PC-3 (cell line): Measurements from ENCODE around the gene TNS3. TPM values are rescaled to one million over a fixed set of nuclear protein-coding genes. Genes with fewer than 3 reads are reported as not detected.

Experiments
- ATAC-seq: fragments of 200-7000 bp; cut with Tn5 transposase; 2 replicates; pipeline ENCODE4 v1.9.1; 2020; ENCODE audit warnings: mild to moderate bottlenecking, moderate library complexity
- BruUV-seq: library from RNA; stranded (reverse); fragments of 400-500 nt; replicated peaks from 2 replicates; lab custom pipeline; 2021; lab: Mats Ljungman, UMichigan
- CTCF ChIA-PET: fragments of 300-600 bp; sonication (Branson Sonifier 250); formaldehyde crosslinking; loops from one replicate; lab custom pipeline; 2022; ENCODE audit warnings: antibody characterized with exemption; lab: Charles Lee
- POLR2A ChIA-PET: fragments of 300-600 bp; sonication (Branson Sonifier 250); formaldehyde crosslinking; loops from one replicate; lab custom pipeline; 2022; ENCODE audit warnings: antibody characterized with exemption; ENCODE audit not compliant: unreplicated experiment; lab: Charles Lee
- DNase-seq: peaks from one replicate; pipeline ENCODE4 v3.0.0-alpha.2; 2015
- H2AFZ ChIP-seq: fragments of 300-600 bp; sonication (generic); 2 replicates; pipeline ENCODE4 v1.6.0; 2016; ENCODE audit warnings: antibody characterized with exemption, low read length
- H3F3A ChIP-seq: fragments of 300-600 bp; sonication (generic); one replicate; pipeline ENCODE4 v1.6.0; 2017; ENCODE audit warnings: antibody characterized with exemption, low read length, control low read depth, mild to moderate bottlenecking; ENCODE audit not compliant: unreplicated experiment
- H3K27ac ChIP-seq: fragments of 300-600 bp; sonication (generic); 2 replicates; pipeline ENCODE4 v1.5.1; 2016; ENCODE audit warnings: mild to moderate bottlenecking, low read length
- H3K27me3 ChIP-seq: fragments of 300-600 bp; sonication (generic); 2 replicates; pipeline ENCODE4 v1.6.1; 2016; ENCODE audit warnings: low read length, mixed read lengths
- H3K36me3 ChIP-seq: fragments of 300-600 bp; sonication (generic); 2 replicates; pipeline ENCODE4 v1.6.1; 2016; ENCODE audit warnings: low read depth, mixed run types, low read length, mixed read lengths
- H3K4me1 ChIP-seq: fragments of 300-600 bp; sonication (generic); 2 replicates; pipeline ENCODE4 v1.5.1; 2016; ENCODE audit warnings: low read length; ENCODE audit not compliant: insufficient read depth
- H3K4me2 ChIP-seq: fragments of 300-600 bp; sonication (generic); 2 replicates; pipeline ENCODE4 v1.6.0; 2016; ENCODE audit warnings: low read length
- H3K4me3 ChIP-seq: fragments of 300-600 bp; sonication (generic); 2 replicates; pipeline ENCODE4 v1.5.1; 2016; ENCODE audit warnings: mild to moderate bottlenecking, low read length, mixed read lengths
- H3K79me2 ChIP-seq: fragments of 300-600 bp; sonication (generic); 2 replicates; pipeline ENCODE4 v1.6.1; 2017; ENCODE audit warnings: low read length, mixed read lengths
- H3K9ac ChIP-seq: fragments of 300-600 bp; sonication (generic); 2 replicates; pipeline ENCODE4 v1.6.0; 2016; ENCODE audit warnings: mild to moderate bottlenecking, low read length
- H3K9me2 ChIP-seq: fragments of 300-600 bp; sonication (generic); replicated peaks from 2 replicates; pipeline ENCODE4 v1.6.1; 2016; ENCODE audit warnings: mixed run types, low read length, mixed read lengths
- H3K9me3 ChIP-seq: fragments of 300-600 bp; sonication (generic); 2 replicates; pipeline ENCODE4 v1.6.1; 2016; ENCODE audit warnings: low read length, mixed read lengths
- H4K20me1 ChIP-seq: fragments of 300-600 bp; sonication (generic); 2 replicates; pipeline ENCODE4 v1.6.1; 2016; ENCODE audit warnings: low read length, mixed read lengths
- CTCF ChIP-seq: fragments of 300-600 bp; sonication (generic); conservative IDR thresholded peaks from 2 replicates; pipeline ENCODE4 v1.5.1; 2017; ENCODE audit warnings: antibody characterized with exemption, low read depth, mild to moderate bottlenecking, low read length
- EZH2 ChIP-seq: fragments of 300-600 bp; sonication (generic); IDR thresholded peaks from one replicate; pipeline ENCODE4 v1.6.1; 2017; ENCODE audit warnings: antibody characterized with exemption, mild to moderate bottlenecking, low read length; ENCODE audit not compliant: unreplicated experiment
- EZH2phosphoT487 ChIP-seq: fragments of 300-600 bp; sonication (generic); IDR thresholded peaks from 2 replicates; pipeline ENCODE4 v1.6.1; 2018; ENCODE audit warnings: mild to moderate bottlenecking, antibody characterized with exemption, low read length, borderline replicate concordance
- intact Hi-C: fragments of 100-400 bp; cut with micrococcal nuclease; formaldehyde crosslinking; loops from 2 replicates; pipeline ENCODE4 v1.9.0; 2023
- total RNA-seq: library from RNA; depleted of rRNA; stranded (reverse); fragments of >200 nt; gene quantifications from 2 replicates; pipeline ENCODE4 v1.2.3, GENCODE V29; 2014

Gene TNS3
- total RNA-seq, 1 experiment from 2014 or later: 72.3 TPM

DNA sequence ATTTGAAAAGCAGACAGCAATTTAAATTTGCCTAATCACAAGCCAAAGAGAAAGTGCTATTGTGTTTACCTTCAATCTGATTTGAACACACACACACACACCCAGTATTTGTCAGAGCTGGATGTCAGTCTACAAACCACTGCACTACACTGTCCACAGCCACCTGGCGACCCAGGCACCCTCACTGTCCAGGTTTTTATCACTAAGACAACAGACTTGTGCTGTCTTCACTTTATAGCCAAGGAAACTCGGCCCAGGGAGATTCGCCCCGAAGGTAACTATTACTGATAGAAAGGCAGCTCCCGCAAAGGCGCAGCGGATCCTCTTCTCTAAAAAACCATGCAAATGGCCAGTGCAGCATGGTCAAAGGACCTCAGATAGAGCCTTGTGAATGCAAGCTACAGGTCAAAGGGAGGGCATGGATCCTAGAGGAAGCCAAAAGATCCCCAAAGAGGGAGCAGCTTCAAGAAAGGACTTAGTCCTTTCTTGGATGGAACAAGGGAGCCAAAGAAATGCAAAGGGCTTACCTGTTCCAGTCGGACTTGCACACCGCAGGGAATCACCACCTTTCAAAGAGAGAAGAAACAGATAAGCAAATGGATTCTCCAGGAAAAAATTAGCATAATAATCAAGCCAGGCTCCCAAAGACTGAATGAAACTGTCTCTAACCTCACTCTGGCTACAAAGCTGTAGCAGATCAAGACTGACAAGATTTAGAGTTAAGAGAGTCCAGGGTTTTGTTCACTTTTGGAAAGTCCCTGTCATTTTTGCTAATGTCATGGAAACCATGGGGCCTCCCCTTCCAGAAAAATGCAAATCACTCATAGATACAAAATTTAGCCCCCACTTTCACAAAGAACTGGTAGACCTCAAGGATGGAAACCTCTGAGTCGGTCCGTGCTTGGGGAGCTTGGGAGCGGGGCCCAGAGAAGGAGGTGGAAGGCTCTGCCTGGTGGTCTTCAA, 101.1 kb downstream of the TNS3 start:
- H3K27me3 ChIP-seq: no peaks in the 10 kb centered on the region
- TF ChIP-seq EZH2: no peak
- no peak for TF ChIP-seq CTCF
- no peak for TF ChIP-seq EZH2phosphoT487
- peaks cover 44% of the 10 kb centered on the region for H3K4me1 ChIP-seq
- H3K4me3 ChIP-seq: no peak overlapping the region
- ATAC-seq (no peak), DNase-seq (no peak)
- no peaks in the 10 kb centered on the region for H3K9me2 ChIP-seq
- no TSS peak for BruUV-seq
- peaks cover 5% of the 10 kb centered on the region for H3F3A ChIP-seq
- intact Hi-C loops: loop anchor here (5.0 kb wide), 1 partner anchor 214 kb away; no protein-coding TSS in a partner anchor
- H2AFZ ChIP-seq: no peak overlapping the region
- no peaks in the 10 kb centered on the region; the same call in 1 of the 2 replicates for H3K36me3 ChIP-seq
- no peak overlapping the region for H3K4me2 ChIP-seq
- CTCF ChIA-PET: no interaction called here
- H3K9me3 ChIP-seq: no peaks in the 10 kb centered on the region
- H3K27ac ChIP-seq: peak overlapping the region; percentile 80
- no peak overlapping the region for H3K9ac ChIP-seq
- POLR2A ChIA-PET: no interaction called here
- H4K20me1 ChIP-seq: peaks cover 5% of the 10 kb centered on the region; the same call in 1 of the 2 replicates
- H3K79me2 ChIP-seq: peaks cover 92% of the 10 kb centered on the region

- ATAC-seq: no peak
- Histone ChIP-seq H4K20me1 (peaks cover 5% of the 10 kb centered on the region; the same call in 1 of the 2 replicates), H3K36me3 (no peaks in the 10 kb centered on the region; the same call in 1 of the 2 replicates), H3K4me2 (no peak overlapping the region), H3K9me3 (no peaks in the 10 kb centered on the region), H2AFZ (no peak overlapping the region), H3K4me3 (no peak overlapping the region), H3K9me2 (no peaks in the 10 kb centered on the region), H3K79me2 (peaks cover 89% of the 10 kb centered on the region), H3K4me1 (peaks cover 44% of the 10 kb centered on the region), H3K27ac (no peak overlapping the region), H3F3A (peaks cover 5% of the 10 kb centered on the region), H3K27me3 (no peaks in the 10 kb centered on the region), H3K9ac (no peak overlapping the region)
- no peak for DNase-seq
- ChIA-PET CTCF (no interaction called here), POLR2A (no interaction called here)
- TF ChIP-seq EZH2phosphoT487: no peak
- no peak for TF ChIP-seq CTCF
- no peak for TF ChIP-seq EZH2
- intact Hi-C loops: loop anchor here (5.0 kb wide), 1 partner anchor 213 kb away; no protein-coding TSS in a partner anchor
- no TSS peak for BruUV-seq
Measured at GRCh38 chr7:47479821-47480575, 101.9 kb downstream of the TNS3 start.
